ENCODE data around the gene SLC7A10.
A peak's percentile ranks its signal among the peaks of the same experiment; 100 is the strongest.
"Not testable (repeated sequence)": the region's sequence is repeated elsewhere in the genome, so short reads cannot be mapped to it uniquely, and the experiment has no call there.

SLC7A10 gene

DNA sequence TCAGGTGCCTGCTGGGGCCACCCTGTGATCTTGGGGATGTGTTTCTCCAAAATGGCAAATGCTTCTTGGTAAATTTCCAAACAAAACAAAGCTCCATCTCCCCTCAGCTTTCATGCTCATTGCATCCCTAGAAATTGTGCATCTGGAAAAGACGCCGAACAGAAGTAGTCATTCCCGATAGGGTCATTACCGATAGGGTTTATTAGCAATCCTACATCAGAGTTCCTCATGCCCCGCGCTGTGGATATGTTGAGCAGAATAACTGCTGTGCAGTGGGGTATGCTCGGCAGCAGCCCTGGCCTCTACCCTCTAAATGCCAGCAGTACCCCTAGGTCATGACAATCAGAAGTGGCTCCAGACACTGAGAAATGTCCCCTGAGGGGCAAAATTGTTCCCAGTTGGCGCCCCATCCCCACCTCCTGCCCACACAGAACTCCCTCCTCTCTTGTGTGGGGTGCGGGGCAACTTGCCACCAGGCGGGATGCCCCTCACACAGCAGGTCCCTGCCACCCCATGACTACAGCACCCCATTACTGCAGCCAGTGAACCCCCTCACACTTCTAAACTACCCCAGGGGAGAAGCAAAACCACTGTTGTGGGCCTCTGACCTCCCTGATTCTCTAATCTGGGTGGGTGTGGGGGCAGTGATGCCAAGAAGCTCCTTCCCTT lies 13.0 kb upstream of the SLC7A10 start:
- no peak for DNase-seq (ENCODE audit: low read depth)

GRCh38 chr19:33236696-33237390 lies 11.2 kb upstream of the SLC7A10 start:
- no peak for DNase-seq (ENCODE audit: low read depth)

GRCh38 chr19:33235996-33236350 lies 10.3 kb upstream of the SLC7A10 start:
- no peak for DNase-seq (ENCODE audit: low read depth)

DNA sequence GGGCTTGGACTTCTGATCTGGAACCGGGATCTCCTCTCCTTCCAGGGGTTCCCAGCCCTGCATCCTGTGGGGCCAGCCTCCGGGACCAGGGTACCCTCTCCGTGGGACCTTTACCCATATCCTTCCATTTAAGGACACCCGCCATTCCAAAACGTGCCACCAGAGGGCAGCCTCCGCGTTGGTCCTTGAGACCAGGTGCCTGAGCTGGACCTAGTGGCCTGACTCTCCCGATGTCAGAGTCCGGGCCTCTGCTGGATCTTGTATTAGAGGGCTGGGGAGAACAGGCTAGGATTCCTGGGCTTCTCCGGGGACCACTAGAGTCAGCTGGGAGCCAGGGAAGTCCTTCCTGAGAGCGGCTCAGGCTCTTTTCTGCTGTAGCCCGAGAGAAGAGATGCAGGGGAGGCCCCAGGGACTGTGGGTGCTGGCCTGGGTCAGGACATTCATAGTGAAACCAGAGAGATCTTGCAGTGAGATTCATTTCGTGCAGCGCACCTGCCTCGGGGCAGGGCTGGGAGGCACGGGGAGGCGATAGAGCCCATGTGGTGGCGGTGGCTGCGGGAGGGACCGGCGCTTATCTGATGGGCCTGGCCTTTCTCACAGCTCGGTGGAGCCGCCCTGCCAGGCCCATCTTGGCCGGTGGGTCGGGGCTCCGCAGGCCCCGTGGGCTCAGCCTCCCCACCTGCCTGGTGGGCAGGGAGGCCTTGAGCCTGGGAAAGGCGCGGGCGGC lies 9.8 kb upstream of the SLC7A10 start:
- DNase-seq (ENCODE audit: low read depth), result peak; percentile 34

- DNase-seq (ENCODE audit: low read depth), result no peak
Measured at GRCh38 chr19:33234736-33235135, 9.1 kb upstream of the SLC7A10 start.

- DNase-seq (ENCODE audit: low read depth), result no peak
Measured at GRCh38 chr19:33234092-33234491, 8.4 kb upstream of the SLC7A10 start.

DNA sequence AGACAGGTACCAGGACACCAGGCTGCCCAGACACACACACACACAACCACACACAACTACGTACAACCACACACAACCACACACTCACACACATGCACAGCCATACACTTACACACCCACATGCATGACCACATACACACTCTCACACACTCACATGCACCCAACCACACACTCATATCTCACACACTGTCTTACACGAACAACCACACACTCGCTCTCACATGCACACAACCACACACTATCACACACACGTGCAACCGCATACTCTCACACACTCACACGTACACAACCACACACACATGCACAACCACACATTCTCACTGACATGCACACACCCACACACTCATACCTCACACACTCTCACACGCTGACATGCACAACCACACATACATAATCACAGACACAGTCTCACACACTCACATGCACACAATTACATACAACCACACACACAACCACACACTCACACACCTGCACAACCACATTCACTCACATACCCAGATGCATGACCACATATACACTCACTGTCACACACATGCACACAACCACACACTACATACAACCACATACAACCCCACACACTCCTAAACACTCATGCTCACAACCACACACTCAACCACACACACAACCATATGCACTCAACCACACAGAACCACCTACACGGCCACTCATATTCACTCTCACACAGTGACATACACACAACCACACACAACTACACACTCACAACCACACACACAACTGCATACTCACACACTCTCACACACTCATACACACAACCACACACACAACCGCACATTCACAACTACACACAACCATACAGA lies 7.6 kb upstream of the SLC7A10 start:
- no peak for DNase-seq (ENCODE audit: low read depth)

DNA sequence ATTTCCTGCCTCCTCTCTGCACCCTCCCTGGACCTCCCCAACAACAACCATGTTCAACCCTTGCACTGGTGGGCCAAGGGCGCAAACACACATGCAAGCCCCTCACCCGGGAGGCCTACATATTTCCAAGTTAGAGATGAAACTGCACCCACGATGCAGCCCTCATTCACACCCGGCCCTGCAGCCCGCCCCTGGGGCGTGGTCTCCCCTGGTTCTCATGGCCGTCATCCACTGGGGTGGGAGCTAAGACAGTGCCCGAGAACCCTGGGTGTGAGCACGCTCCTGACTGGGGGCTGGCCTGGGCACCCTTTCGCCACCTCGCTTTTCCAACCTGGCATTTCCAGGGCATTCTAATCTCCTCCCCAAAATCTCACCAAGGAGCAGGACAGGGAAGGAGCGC lies 7.0 kb upstream of the SLC7A10 start:
- no peak for DNase-seq (ENCODE audit: low read depth)

DNA sequence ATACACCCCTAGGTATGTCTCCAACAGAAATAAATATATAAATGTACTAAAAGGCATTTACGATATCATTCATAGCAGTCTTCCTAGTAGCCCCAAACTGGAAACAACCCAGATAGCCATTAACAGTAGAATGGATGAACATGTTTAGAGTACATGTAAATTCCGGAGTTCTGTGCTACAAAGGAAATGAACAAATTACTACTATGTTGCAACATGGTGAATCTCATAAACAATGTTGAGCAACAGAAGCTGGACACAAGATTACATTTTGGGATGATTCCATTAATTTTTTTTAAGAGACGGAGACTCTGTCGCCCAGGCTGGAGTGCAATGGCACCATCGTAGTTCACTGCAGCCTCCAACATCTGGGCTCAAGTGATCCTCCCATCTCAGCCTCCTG lies 5.9 kb upstream of the SLC7A10 start:
- peak; percentile 78 for DNase-seq (ENCODE audit: low read depth)

DNA sequence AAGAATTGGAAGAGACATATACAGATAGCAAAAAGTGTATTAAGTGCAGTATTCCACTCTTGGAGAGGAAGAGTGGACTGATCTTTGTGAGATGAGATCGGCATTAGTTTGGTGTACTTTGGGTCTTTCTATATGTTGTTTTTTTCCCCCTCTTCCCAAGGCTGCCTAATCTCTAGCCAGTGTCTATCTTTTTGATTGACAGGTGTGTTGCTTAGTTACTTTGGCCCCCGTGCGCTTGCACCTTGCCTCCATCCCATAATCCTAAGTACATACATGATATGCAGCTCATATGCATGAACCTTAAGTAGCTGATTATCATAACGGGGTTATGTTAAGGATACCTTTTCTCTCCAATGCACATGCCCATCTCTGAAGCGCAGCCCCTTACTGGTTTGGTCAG lies 4.3 kb upstream of the SLC7A10 start:
- no peak for DNase-seq (ENCODE audit: low read depth)

GRCh38 chr19:33227870-33228599 lies 2.4 kb upstream of the SLC7A10 start:
- no peak for DNase-seq (ENCODE audit: low read depth)

DNA sequence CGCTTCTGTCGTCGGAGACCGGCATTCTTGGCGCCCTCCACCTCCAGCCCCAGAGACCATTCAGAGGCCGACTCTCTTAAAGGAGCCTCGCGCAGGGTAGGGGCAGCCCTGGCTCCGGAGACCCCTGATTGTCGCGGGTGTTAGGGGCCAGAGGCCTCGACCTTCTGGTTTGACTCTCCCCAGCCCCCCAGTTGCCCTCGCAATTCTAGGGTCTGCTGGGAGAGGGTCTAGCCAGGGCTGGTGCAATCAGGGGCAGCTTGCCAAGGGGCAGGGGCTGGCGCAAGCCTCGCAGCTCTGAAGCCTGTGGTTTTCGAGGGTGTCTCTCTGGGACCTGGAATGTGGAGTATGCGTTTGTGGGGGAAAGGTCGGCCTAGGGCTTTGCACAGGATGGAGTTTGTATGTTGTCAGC lies 1.6 kb upstream of the SLC7A10 start:
- no peak for DNase-seq (ENCODE audit: low read depth)

DNA sequence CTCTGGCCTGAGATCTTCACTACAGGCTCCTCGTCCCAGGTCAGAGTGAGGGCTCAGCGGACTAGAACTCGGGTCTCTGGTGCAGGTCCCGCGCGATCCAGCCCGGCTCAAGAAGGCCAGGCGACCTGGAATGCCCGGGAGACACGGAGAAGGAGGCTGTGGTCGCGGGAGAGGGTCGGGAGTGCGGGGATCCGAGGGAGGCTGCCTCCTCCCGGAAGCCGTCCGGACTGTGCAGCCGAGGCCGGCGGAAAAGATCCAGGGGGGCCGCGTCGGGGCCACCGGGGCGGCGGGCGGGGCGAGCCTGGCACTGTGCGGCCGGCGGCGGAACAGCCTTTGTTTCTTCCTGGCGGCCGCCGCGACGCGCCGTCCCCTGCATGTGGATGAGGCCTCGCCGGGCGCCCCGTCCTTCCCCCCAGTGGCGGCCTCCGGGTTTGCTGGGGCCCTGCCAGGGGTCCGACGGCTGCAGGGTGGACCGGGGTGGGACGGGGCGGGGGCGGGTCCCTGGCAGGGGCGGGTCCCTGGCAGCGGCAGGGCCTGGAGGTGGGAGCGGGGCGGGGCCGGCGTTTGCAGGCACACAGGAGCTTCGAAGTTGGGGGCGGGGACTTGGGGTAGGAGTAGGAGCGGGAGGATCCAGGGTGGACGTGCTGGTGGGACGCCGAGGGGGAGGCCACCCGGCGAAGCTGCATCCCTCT lies 1.0 kb upstream of the SLC7A10 start:
- DNase-seq (ENCODE audit: low read depth), result no peak

DNA sequence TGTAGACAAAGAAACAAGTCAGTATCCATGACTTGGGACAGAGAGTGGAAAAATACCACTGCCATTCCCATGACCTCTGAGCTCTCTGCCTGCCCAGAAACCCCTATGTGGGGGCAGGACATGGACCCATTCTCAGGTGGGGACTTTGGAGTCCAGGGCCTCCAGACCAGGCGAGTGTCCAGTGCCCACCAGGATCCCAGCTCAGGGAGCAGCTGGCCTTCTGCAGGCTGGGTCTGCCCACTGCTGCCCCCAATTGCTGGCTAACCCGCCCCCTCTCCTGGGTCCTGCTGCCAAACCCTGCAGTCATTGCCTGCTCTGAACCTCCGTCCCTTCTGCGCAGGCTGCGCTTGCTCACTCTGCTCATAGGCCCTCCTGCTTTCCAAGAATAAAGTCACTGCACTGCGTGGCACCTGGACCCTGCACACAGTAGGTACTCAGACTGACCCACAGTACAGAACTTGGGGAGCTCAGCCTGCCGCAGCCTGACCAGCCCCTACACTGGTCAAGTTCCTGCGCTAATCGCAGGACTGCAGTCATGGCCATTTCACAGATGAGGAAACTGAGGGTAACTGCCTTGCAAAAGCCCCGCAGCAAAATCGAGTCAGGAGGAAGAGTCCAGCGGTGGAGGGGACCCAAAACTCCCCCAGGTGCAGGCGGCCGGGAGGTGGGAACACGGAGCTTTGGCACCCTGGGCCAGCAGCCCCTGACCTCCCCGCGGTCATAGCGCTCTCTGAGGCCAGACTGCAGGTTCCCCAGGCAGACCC lies 774 bp downstream of the SLC7A10 start:
- DNase-seq (ENCODE audit: low read depth), result no peak

DNA sequence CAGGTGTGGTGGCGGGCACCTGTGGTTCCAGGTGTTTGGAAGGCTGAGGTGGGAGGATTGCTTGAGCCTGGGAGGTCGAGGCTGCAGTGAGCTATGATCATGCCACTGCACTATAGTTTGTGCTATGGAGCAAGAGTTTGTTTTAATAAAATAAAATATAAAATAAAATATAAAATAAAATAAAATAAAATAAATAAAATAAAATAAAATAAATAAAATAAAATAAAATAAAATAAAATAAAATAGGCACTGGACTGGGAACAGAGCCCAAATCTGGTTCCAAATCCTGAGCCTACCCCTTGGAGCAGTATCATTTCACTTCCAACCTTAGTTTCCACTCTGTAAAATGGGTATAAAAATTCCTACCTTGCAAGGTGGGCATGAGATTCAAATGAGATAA lies 3.4 kb downstream of the SLC7A10 start:
- not testable (repeated sequence) for DNase-seq (ENCODE audit: low read depth)

DNA sequence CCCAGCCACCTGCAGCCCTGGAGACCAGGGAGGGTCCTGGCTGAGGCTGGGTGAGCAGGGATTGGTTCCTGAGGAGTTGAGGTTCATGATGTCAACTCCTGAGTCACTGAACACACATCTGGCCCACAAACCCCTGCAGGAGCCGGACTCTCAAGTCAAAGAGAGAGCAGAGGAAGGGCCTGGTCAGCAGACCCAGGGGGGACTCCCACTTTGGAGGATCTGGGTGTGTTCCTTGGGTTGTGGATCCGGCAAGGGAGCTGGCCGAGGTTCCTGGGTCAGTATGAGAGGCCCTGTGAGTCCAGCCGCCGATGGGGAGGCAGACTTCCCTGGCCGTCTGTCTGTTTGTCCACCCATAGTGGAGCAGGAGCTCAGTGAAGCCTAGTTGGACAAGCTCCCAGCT lies 4.0 kb downstream of the SLC7A10 start:
- DNase-seq (ENCODE audit: low read depth), result no peak

DNA sequence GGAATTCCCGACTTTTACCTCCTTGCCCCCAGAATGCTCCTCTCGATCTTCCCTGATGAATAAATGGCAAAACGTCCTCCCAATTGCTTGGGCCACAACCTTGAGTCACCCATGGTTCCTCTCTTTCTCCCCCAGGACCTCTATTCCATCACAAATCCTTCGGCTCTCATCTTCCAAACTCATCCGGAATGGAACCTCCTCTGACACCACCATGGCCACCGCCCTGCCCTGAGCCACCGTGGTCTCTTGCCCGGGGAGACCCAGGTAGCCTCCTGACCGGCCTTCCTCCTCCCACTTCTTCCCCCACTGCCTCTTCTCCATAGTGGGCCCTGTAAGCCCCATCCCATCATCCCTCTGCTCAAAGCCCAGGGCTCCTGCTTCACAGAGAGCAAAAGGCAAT lies 4.9 kb downstream of the SLC7A10 start:
- DNase-seq (ENCODE audit: low read depth), result no peak

DNA sequence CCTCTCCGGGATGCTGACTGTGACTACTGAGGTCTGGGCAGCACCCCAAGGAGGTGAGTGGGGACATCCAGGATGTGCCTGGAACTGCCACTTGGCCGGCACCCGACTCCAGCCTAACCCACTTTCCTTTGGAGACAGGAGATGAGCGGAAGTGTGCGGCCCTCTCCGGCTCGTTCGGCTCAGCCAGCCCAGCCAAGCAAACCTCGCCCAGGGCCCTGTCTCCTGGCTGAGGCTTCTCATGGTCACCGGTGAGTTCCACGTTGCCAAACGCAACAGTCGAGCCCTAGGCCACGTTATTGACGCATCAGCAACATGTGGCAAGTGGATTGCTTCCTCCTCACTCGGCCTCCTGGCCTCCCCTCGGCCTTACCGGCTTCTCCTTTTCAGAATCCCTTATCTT lies 5.5 kb downstream of the SLC7A10 start:
- no peak for DNase-seq (ENCODE audit: low read depth)

- no peak for DNase-seq (ENCODE audit: low read depth)
Measured at GRCh38 chr19:33219261-33219815, 6.3 kb downstream of the SLC7A10 start.

- DNase-seq (ENCODE audit: low read depth), result no peak
Measured at GRCh38 chr19:33217881-33218280, 7.8 kb downstream of the SLC7A10 start.
